GM12874 (cell line): ENCODE data around the gene DPYD.

Experiments used
- TF ChIP-seq, protein P1 (sequence below): IDR thresholded peaks from 2 replicates; pipeline ENCODE4 v1.5.1; 2011; ENCODE audit warnings: low read depth, mild to moderate bottlenecking, control low read depth, low read length, moderate library complexity; ENCODE audit not compliant: insufficient read depth

DPYD gene

DNA sequence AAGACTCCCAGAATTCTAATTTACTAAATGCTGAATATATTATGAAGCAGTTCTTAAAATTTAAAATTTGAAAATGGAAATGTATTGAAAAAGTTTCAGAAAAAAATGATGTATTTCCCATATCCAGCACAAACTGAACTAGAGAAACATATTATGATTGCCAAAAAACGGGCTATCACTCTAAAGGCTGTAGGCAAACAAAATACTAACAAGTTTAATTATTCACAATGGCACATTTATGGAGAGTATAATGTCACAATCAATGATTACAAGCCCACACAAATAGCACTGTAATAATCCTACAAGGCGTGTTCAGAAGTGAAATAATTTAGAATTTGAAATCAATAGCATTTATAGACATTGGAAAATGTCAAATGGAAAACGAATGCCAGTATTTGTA lies 667.9 kb downstream of the DPYD start:
- TF ChIP-seq, protein P1, sequence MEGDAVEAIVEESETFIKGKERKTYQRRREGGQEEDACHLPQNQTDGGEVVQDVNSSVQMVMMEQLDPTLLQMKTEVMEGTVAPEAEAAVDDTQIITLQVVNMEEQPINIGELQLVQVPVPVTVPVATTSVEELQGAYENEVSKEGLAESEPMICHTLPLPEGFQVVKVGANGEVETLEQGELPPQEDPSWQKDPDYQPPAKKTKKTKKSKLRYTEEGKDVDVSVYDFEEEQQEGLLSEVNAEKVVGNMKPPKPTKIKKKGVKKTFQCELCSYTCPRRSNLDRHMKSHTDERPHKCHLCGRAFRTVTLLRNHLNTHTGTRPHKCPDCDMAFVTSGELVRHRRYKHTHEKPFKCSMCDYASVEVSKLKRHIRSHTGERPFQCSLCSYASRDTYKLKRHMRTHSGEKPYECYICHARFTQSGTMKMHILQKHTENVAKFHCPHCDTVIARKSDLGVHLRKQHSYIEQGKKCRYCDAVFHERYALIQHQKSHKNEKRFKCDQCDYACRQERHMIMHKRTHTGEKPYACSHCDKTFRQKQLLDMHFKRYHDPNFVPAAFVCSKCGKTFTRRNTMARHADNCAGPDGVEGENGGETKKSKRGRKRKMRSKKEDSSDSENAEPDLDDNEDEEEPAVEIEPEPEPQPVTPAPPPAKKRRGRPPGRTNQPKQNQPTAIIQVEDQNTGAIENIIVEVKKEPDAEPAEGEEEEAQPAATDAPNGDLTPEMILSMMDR, result no peak

DNA sequence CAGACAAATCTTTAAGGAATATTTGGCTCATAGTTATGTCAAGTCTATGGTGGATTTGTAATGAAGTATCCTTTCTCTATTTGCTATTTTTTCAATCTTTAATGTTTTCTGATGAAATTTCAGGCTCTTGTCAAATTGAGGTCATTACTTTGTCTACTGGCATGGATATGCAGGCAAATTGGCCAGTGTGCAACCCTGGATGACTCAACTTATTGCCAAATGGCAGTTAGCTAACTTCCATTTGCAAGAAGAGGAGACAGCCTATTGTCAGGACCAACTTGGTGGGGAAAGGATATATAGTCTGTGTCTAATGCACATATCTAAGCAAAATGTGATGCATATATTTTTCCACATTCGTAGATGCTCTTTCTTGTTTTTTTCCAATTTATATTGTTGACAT lies 668.8 kb downstream of the DPYD start:
- TF ChIP-seq, protein P1, result no peak

DNA sequence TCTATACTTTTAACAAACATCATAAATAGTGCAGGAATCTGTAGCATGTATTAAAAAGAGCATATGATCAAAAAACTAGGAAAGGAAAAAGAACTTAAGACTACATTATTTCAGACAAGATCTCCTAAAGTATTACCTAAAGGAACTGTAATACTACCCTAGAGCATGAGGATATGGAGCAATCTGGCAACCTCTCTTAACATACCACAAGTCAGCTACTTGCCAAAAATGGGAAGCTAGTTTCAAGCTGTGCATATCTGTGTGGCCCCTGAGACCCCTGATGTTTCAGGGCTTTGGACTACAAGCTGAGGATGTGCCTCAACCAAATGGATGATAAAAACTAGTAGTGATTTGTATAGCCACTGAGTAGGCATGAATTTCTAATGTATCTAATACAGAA lies 673.6 kb downstream of the DPYD start:
- TF ChIP-seq, protein P1, result no peak

DNA sequence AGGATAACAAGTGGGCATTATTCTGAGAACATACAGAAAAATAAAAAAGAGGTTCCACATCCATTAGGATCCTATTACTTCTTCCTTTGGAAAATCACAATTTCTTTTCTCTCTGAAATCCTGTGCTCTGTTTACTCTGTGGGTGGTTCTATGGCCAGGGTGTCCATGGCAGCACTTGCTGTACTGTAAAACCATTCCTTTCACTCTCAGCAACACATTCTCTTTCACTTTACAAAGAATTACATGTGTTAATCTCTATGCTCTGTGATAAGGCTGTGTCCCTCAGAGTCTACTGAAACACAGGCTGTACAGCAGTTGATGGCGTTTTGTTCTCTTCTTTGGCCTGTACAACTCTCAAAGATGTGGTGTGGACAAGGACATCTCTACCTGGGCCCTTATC lies 675.2 kb downstream of the DPYD start:
- TF ChIP-seq, protein P1, result no peak

DNA sequence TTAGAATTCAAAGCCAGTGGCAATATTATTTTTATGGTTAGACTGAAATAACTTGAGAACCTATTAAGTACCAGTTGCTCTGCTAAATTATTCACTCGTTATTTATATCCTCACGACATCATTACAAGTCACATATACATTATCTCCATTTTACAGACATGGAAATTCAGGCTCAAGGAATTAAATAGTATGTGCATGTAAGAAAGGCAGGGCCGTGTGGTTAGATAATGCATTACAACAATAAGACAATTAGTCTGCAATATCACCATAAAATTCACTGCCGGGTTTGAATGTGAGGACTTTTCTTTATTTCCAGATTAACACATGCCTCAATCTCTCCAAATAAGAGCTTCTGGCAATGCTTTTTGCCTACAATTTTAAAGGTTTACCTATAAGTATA lies 675.8 kb downstream of the DPYD start:
- TF ChIP-seq, protein P1, result no peak

DNA sequence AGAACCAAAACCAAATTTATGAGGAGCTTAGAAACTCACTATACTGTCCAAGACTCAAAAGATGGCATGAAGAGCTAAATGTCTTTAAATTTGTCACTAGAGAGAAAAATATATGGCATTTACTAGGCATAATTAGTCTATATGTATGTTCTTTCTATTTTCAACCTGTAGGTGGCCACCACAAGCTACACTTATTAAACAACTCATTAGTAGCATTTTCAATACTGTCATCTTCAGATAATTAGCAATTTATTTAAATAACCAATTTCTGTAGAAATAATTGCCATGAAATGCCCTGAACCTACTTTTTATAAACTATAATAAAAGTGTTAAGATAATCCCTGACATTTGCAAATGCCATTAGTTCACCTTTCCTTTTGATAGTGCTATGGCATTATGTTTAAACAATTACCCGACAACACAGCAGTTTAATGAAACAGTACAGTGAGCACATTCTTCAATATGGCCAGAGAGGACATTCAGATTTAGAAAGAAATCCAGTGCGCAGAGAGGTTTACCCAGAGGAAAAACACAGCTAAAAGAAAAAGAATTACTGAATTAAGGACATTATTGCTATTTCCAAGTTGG lies 676.8 kb downstream of the DPYD start:
- TF ChIP-seq, protein P1, result peak; percentile 19; the same call in 1 of the 2 replicates

DNA sequence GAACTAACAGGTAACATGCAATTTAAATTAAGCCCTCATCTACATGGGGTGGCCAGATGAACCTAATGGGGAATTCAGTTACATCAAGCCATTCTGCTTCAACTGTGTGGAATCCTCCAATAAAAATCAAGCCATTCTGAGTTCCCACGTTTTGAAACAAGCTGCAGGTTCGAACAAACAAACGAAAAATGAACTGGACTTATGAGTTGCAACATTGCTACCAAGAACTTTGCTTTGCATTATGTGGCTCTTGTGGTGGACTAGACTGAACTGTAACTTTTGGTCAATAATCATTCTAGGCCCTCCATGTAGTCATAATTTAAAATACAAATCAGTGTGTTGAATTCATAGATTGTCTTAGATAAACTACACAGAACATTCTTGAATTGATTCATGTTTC lies 682.0 kb downstream of the DPYD start:
- TF ChIP-seq, protein P1, result no peak
